ENCODE data around the gene WSCD1. TPM values are rescaled to one million over a fixed set of nuclear protein-coding genes. Genes with fewer than 3 reads are reported as not detected.

The WSCD1 gene
- total and polyA plus RNA-seq, 7 donors = 4.1 to 17.5 (median 7.1) TPM

- intact Hi-C loops (cut with DNase I) = no loop called here
- H3K27ac ChIP-seq = no peak overlapping the region
- 86 to 95% (median 87%) methylated on average over 11 of the region's 11 CpGs for WGBS, 3 donors
- DNase-seq = no peak
- H3K36me3 ChIP-seq (ENCODE audit: insufficient read depth in 1 of 2, low read depth in 1 of 2) = no peaks in the 10 kb centered on the region
- no peak for ATAC-seq
- no peaks in the 10 kb centered on the region for H3K9me3 ChIP-seq
- H3K27me3 ChIP-seq (ENCODE audit: insufficient read depth in 3 of 3, low read length in 2 of 3) = no peaks in the 10 kb centered on the region
- TF ChIP-seq, protein P1, sequence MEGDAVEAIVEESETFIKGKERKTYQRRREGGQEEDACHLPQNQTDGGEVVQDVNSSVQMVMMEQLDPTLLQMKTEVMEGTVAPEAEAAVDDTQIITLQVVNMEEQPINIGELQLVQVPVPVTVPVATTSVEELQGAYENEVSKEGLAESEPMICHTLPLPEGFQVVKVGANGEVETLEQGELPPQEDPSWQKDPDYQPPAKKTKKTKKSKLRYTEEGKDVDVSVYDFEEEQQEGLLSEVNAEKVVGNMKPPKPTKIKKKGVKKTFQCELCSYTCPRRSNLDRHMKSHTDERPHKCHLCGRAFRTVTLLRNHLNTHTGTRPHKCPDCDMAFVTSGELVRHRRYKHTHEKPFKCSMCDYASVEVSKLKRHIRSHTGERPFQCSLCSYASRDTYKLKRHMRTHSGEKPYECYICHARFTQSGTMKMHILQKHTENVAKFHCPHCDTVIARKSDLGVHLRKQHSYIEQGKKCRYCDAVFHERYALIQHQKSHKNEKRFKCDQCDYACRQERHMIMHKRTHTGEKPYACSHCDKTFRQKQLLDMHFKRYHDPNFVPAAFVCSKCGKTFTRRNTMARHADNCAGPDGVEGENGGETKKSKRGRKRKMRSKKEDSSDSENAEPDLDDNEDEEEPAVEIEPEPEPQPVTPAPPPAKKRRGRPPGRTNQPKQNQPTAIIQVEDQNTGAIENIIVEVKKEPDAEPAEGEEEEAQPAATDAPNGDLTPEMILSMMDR (IDR thresholded peaks at IDR 0.05) = no peak
- H3K4me1 ChIP-seq = peaks cover 25% of the 10 kb centered on the region
- H3K4me3 ChIP-seq = no peak overlapping the region
Measured at GRCh38 chr17:6092903-6093468, 22.8 kb downstream of the WSCD1 start.

- TF ChIP-seq, protein P1 (IDR thresholded peaks at IDR 0.05) = no peak
- intact Hi-C loops (cut with DNase I) = no loop called here
- ATAC-seq (no peak), DNase-seq (no peak)
- no peaks in the 10 kb centered on the region for H3K36me3 ChIP-seq (ENCODE audit: insufficient read depth in 1 of 2, low read depth in 1 of 2)
- no peak overlapping the region for H3K4me3 ChIP-seq
- WGBS, 3 donors = 61 to 72% (median 68%) methylated on average over 1 of the region's 1 CpG
- no peaks in the 10 kb centered on the region for H3K9me3 ChIP-seq
- H3K27me3 ChIP-seq (ENCODE audit: insufficient read depth in 3 of 3, low read length in 2 of 3) = no peaks in the 10 kb centered on the region
- H3K4me1 ChIP-seq = peaks cover 37% of the 10 kb centered on the region
- no peak overlapping the region for H3K27ac ChIP-seq
Measured at GRCh38 chr17:6094453-6094852, 24.3 kb downstream of the WSCD1 start.

- H3K36me3 ChIP-seq (ENCODE audit: insufficient read depth in 1 of 2, low read depth in 1 of 2) = no peaks in the 10 kb centered on the region
- H3K27me3 ChIP-seq (ENCODE audit: insufficient read depth in 3 of 3, low read length in 2 of 3) = no peaks in the 10 kb centered on the region
- intact Hi-C loops (cut with DNase I) = no loop called here
- peaks cover 37% of the 10 kb centered on the region for H3K4me1 ChIP-seq
- ATAC-seq = no peak
- no peaks in the 10 kb centered on the region for H3K9me3 ChIP-seq
- TF ChIP-seq, protein P1 (IDR thresholded peaks at IDR 0.05) = no peak
- no peak overlapping the region for H3K4me3 ChIP-seq
- 90% methylated on average over 11 of the region's 11 CpGs for WGBS, 3 donors
- H3K27ac ChIP-seq = no peak overlapping the region
- no peak for DNase-seq
Measured at GRCh38 chr17:6094926-6095325, 24.7 kb downstream of the WSCD1 start.

DNA sequence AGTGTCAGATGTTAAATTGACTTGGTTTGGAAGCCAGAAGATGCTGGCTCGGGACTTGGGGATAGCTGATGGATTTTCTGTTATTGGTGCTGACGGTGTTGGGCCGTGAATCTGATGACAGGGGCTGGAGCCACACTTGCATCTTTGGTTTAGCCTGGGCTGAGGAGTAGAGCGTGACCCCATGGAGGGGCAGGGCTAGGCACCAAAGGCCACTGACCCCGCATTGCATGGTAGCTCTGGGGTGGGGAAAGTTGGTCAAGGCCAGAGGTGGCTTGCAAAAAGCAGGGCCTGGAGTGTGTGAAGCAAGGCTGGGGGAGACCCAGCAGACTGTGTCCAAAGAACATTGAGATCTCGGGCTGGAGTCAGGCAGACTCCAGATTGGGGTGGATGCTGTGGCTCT lies 25.3 kb downstream of the WSCD1 start:
- ATAC-seq = no peak
- Histone ChIP-seq H3K4me3 (no peak overlapping the region), H3K9me3 (no peaks in the 10 kb centered on the region), H3K27me3 (ENCODE audit: insufficient read depth in 3 of 3, low read length in 2 of 3) (no peaks in the 10 kb centered on the region), H3K4me1 (peaks cover 37% of the 10 kb centered on the region), H3K36me3 (ENCODE audit: insufficient read depth in 1 of 2, low read depth in 1 of 2) (no peaks in the 10 kb centered on the region), H3K27ac (no peak overlapping the region)
- WGBS, 3 donors = 83 to 96% (median 85%) methylated on average over 6 of the region's 6 CpGs
- TF ChIP-seq, protein P1 (IDR thresholded peaks at IDR 0.05) = no peak
- no peak for DNase-seq
- intact Hi-C loops (cut with DNase I) = no loop called here
